Activated naive CD8-positive, alpha-beta T cell treated with anti-CD3 and anti-CD28 coated beads, Interleukin-2, amount 50 U/mL, for 24 hours (primary cell): ENCODE measurements around the gene CERS6.

ENCODE experiments used
- ATAC-seq: fragments of 150-1000 bp; cut with Tn5 transposase; one replicate; pipeline ENCODE4 v1.10.0; 2021
- DNase-seq: peaks from one replicate; pipeline ENCODE4 v3.0.0; 2021
- H3K27ac Mint-ChIP-seq: one replicate; pipeline ENCODE4 v1.8.0; 2021; ENCODE audit warnings: mild to moderate bottlenecking, mixed read lengths
- H3K27me3 Mint-ChIP-seq: one replicate; pipeline ENCODE4 v1.8.0; 2021; ENCODE audit warnings: mixed read lengths
- H3K36me3 Mint-ChIP-seq: one replicate; pipeline ENCODE4 v1.8.0; 2021; ENCODE audit warnings: low read depth, mixed read lengths
- H3K4me1 Mint-ChIP-seq: one replicate; pipeline ENCODE4 v1.8.0; 2021; ENCODE audit warnings: mixed read lengths
- H3K4me3 Mint-ChIP-seq: one replicate; pipeline ENCODE4 v1.8.0; 2021; ENCODE audit warnings: mild to moderate bottlenecking, moderate library complexity, mixed read lengths
- H3K9me3 Mint-ChIP-seq: one replicate; pipeline ENCODE4 v1.8.0; 2021; ENCODE audit warnings: mixed read lengths

The CERS6 gene

DNA sequence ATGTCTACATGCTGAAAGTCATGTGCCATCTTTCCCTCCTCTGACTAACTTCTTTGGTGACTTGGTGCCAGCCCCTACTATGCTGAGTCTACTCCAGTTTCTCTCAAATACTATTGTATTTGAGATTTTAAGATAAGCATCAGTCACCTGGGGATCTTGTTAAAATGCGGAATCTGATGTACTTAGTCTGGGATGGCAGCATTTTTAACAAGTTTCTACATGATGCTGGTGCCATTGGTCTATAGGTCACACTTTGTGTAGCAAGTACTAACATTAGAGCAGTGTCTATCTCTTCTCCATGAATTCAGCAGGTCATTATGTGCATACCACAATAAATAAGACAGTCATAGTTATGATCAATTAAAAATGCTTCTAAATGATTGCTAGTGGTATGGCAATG, 106.9 kb downstream of the CERS6 start:
- Mint-ChIP-seq H3K4me3 (no peak overlapping the region), H3K9me3 (peaks cover 10% of the 10 kb centered on the region), H3K4me1 (peaks cover 31% of the 10 kb centered on the region), H3K27ac (no peak overlapping the region), H3K36me3 (peaks cover 42% of the 10 kb centered on the region), H3K27me3 (no peaks in the 10 kb centered on the region)
- no peak for ATAC-seq
- no peak for DNase-seq

DNA sequence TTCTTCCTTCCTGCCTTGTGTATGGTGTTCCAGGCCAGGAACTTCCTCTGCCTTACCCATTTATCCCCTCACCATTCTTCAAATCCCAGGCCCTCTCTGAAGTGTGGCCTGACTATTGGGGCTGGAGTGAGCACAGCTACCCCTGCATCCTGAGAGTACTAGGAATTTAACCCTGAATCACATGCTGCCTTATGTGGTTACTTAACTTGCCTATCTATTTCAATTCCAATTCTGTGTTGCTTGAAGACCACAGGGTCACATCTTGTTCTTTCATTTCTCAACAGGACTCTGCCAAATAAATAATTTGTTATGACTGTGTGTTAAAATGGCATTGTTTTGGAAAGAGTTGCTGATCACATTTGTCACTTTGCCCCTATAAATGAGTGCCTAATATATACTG, 108.6 kb downstream of the CERS6 start:
- peaks cover 39% of the 10 kb centered on the region for H3K36me3 Mint-ChIP-seq
- no peak overlapping the region for H3K27ac Mint-ChIP-seq
- DNase-seq = no peak
- H3K27me3 Mint-ChIP-seq = no peaks in the 10 kb centered on the region
- peaks cover 4% of the 10 kb centered on the region for H3K9me3 Mint-ChIP-seq
- H3K4me1 Mint-ChIP-seq = peaks cover 31% of the 10 kb centered on the region
- H3K4me3 Mint-ChIP-seq = no peak overlapping the region
- peak; percentile 41 for ATAC-seq

- Mint-ChIP-seq H3K9me3 (peaks cover under 1% of the 10 kb centered on the region), H3K27ac (no peak overlapping the region), H3K4me3 (no peak overlapping the region), H3K4me1 (peaks cover 31% of the 10 kb centered on the region), H3K27me3 (no peaks in the 10 kb centered on the region), H3K36me3 (peaks cover 34% of the 10 kb centered on the region)
- DNase-seq = no peak
- ATAC-seq = peak; percentile 84
These were observed 109.0 kb downstream of the CERS6 start for GRCh38 chr2:168565112-168565511.

DNA sequence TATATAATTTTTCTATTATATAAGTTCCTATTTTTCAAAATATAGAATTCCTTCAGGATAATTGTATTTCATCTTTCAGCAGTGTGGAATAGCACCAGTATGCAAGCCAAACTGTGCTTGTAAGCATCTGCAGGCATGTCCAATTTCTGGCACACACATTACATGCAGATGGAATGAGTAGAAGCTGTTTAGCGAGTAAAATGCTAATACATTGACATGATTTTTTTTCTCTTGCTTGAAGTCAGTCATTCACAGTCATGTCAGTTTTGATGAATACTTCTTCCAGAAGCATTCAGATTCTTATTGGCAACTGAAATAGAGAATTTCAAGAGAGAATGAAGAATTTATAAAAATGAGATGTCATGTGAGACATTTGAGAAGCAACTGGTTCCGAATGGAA, 109.4 kb downstream of the CERS6 start:
- DNase-seq (no peak), ATAC-seq (no peak)
- Mint-ChIP-seq H3K27me3 (no peaks in the 10 kb centered on the region), H3K27ac (no peak overlapping the region), H3K4me3 (no peak overlapping the region), H3K4me1 (peaks cover 32% of the 10 kb centered on the region), H3K9me3 (no peaks in the 10 kb centered on the region), H3K36me3 (peaks cover 30% of the 10 kb centered on the region)

DNA sequence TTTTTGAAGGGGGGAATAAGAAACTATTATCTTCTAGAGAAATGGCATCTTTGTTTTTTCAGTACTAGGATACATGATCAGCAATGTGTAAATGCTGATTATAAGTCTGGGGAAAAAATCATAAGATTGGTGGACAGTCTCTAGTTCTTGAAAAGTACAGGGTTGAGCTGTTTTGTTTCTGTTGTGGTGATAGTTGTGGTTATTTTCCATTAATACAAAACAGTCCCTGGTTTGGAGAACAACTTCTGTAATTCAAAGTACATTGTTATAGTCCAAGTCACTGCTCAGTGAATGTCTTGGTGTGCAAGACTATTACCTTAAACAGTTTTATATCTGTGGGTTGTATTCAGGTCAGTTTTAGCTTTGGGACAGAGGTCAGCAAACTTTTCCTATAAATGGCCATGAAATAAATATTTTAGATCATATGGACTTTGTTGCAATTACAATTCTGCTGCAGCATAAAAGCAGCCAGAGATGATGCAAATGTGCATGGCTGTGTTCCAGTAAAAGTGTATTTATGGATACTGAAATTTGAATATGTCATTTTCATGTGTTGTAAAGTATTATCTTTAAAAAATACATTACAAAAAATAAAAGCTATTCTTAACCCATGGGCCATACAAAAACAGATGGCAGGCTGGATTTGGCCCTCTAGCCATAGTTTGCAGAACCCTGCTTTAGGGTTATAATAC, 111.0 kb downstream of the CERS6 start:
- no peak overlapping the region for H3K27ac Mint-ChIP-seq
- H3K4me3 Mint-ChIP-seq = no peak overlapping the region
- DNase-seq (no peak), ATAC-seq (no peak)
- H3K27me3 Mint-ChIP-seq = no peaks in the 10 kb centered on the region
- peaks cover 21% of the 10 kb centered on the region for H3K36me3 Mint-ChIP-seq
- H3K9me3 Mint-ChIP-seq = no peaks in the 10 kb centered on the region
- H3K4me1 Mint-ChIP-seq = peaks cover 36% of the 10 kb centered on the region

DNA sequence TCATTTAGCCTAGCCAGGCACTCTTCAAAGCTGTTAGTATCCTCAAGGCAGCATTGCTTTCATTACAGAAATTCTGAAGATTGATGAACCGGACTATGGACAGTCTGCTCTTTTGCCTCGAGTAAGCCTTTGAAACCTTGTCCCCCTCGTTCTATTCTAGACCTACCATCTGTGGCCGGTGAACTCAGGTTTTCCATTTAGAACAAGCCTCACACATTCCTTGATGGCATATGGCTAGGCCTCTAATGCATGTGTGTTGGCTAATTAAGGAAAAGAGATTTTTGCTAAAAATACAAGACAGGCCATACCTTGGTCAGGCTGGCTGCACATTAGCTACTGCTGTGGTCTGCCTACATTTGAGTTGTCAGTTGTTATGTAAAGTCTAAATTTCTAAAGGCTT, 111.8 kb downstream of the CERS6 start:
- H3K27me3 Mint-ChIP-seq = no peaks in the 10 kb centered on the region
- peaks cover 25% of the 10 kb centered on the region for H3K36me3 Mint-ChIP-seq
- H3K27ac Mint-ChIP-seq = no peak overlapping the region
- peaks cover 36% of the 10 kb centered on the region for H3K4me1 Mint-ChIP-seq
- H3K4me3 Mint-ChIP-seq = no peak overlapping the region
- DNase-seq = no peak
- ATAC-seq = no peak
- no peaks in the 10 kb centered on the region for H3K9me3 Mint-ChIP-seq

- DNase-seq (no peak), ATAC-seq (no peak)
- Mint-ChIP-seq H3K9me3 (no peaks in the 10 kb centered on the region), H3K27me3 (no peaks in the 10 kb centered on the region), H3K4me3 (no peak overlapping the region), H3K36me3 (peaks cover 20% of the 10 kb centered on the region), H3K4me1 (peaks cover 36% of the 10 kb centered on the region), H3K27ac (no peak overlapping the region)
These were observed 112.6 kb downstream of the CERS6 start for GRCh38 chr2:168568476-168569267.

DNA sequence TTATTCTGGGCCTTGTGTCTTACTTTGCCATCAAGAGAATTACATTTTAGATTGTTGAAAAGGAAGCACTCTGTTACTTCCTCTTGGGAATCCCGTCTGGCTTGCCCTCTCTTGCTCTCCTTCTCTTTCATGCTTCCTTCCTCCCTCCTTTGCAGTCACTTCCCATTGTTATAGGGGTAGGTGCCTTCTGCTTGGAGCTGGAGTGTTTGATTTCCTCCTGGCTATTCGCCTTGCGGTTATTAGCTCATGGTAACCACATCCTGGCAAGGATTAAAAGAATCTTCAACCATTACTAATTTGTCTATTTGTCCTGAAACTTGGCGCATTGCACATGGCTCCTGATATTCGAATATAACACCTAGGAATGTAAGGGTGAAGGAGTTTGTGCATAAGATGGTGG, 115.0 kb downstream of the CERS6 start:
- DNase-seq (no peak), ATAC-seq (no peak)
- Mint-ChIP-seq H3K4me3 (no peak overlapping the region), H3K4me1 (peaks cover 20% of the 10 kb centered on the region), H3K36me3 (peaks cover 20% of the 10 kb centered on the region), H3K9me3 (no peaks in the 10 kb centered on the region), H3K27me3 (no peaks in the 10 kb centered on the region), H3K27ac (no peak overlapping the region)

GRCh38 chr2:168573128-168573903, 117.2 kb downstream of the CERS6 start:
- Mint-ChIP-seq H3K4me1 (peaks cover 10% of the 10 kb centered on the region), H3K4me3 (no peak overlapping the region), H3K27me3 (no peaks in the 10 kb centered on the region), H3K36me3 (peaks cover 18% of the 10 kb centered on the region), H3K9me3 (no peaks in the 10 kb centered on the region), H3K27ac (no peak overlapping the region)
- DNase-seq = no peak
- ATAC-seq = no peak

- H3K36me3 Mint-ChIP-seq = peaks cover 14% of the 10 kb centered on the region
- DNase-seq = no peak
- H3K4me1 Mint-ChIP-seq = peaks cover 13% of the 10 kb centered on the region
- H3K4me3 Mint-ChIP-seq = no peak overlapping the region
- ATAC-seq = peak; percentile 36
- no peaks in the 10 kb centered on the region for H3K9me3 Mint-ChIP-seq
- no peaks in the 10 kb centered on the region for H3K27me3 Mint-ChIP-seq
- peak overlapping the region; percentile 24 for H3K27ac Mint-ChIP-seq
These were observed 119.0 kb downstream of the CERS6 start for GRCh38 chr2:168574856-168575630.

GRCh38 chr2:168577885-168578284, 121.8 kb downstream of the CERS6 start:
- H3K4me3 Mint-ChIP-seq = no peak overlapping the region
- H3K27me3 Mint-ChIP-seq = no peaks in the 10 kb centered on the region
- H3K27ac Mint-ChIP-seq = no peak overlapping the region
- ATAC-seq (no peak), DNase-seq (no peak)
- H3K4me1 Mint-ChIP-seq = peaks cover 33% of the 10 kb centered on the region
- H3K9me3 Mint-ChIP-seq = no peaks in the 10 kb centered on the region
- peaks cover 13% of the 10 kb centered on the region for H3K36me3 Mint-ChIP-seq

DNA sequence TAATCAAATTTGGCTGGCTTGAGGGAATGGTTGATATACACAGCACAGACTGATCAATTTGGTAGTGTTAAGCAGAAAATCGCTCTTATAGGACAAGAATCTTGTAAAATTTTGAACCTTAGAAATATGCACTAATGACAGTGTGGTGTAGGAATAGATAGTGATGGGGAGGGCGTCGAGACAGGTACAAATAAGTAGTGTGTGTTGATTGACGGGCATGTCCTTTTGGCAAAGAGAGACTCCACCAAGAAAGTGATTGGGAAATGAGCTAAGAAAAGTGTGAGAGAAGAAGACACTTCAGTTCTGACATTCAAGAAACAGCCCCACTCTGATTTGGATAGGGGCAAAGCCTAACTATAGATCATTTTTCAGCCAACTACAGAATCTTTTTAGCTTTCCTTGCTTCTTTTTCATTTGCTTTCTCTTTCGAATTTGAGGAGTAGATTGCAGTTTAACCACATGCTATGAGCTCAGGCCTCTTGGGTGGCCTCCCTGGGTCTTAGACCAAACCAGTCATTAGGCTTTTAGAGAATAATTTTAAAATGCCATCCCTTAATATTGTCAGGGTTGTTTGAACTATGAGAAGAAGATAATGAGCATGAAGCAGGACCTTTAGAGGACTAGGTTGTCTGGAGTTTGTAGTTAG, 127.1 kb downstream of the CERS6 start:
- Mint-ChIP-seq H3K4me3 (no peak overlapping the region), H3K27ac (peak overlapping the region; percentile 21), H3K36me3 (peaks cover 9% of the 10 kb centered on the region), H3K9me3 (no peaks in the 10 kb centered on the region), H3K4me1 (peaks cover 55% of the 10 kb centered on the region), H3K27me3 (no peaks in the 10 kb centered on the region)
- ATAC-seq (peak; percentile 58), DNase-seq (no peak)

- Mint-ChIP-seq H3K4me3 (no peak overlapping the region), H3K27ac (peak overlapping the region; percentile 20), H3K4me1 (peaks cover 55% of the 10 kb centered on the region), H3K36me3 (peaks cover 9% of the 10 kb centered on the region), H3K27me3 (no peaks in the 10 kb centered on the region), H3K9me3 (no peaks in the 10 kb centered on the region)
- no peak for DNase-seq
- peak; percentile 53 for ATAC-seq
These were observed 127.8 kb downstream of the CERS6 start for GRCh38 chr2:168583710-168584521.
